K562 (cell line): ENCODE data around the gene IRS1. TPM values are rescaled to one million over a fixed set of nuclear protein-coding genes. Genes with fewer than 3 reads are reported as not detected.

ENCODE experiments used
- ATF7 ChIP-seq: fragments of 450-650 bp; IDR thresholded peaks from 2 replicates; pipeline ENCODE4 v1.7.1; 2014; ENCODE audit warnings: mild to moderate bottlenecking, moderate library complexity
- CBFB ChIP-seq: sonication (generic); formaldehyde crosslinking; IDR thresholded peaks from 2 replicates; pipeline ENCODE4 v1.4.0; 2020; ENCODE audit warnings: mild to moderate bottlenecking, missing genetic modification reagents
- DLX4 ChIP-seq: fragments of 250-450 bp; sonication (Bioruptor Pico); IDR thresholded peaks from 2 replicates; pipeline ENCODE4 v1.6.1; 2021; ENCODE audit warnings: mild to moderate bottlenecking
- FOXJ3 ChIP-seq: sonication (generic); formaldehyde crosslinking; IDR thresholded peaks from 2 replicates; pipeline ENCODE4 v1.4.0; 2020; ENCODE audit warnings: mild to moderate bottlenecking, missing genetic modification reagents
- GTF2F1 ChIP-seq: IDR thresholded peaks from 2 replicates; pipeline ENCODE4 v1.6.1; 2011; ENCODE audit warnings: low read depth, low read length, improper control_type of control experiment
- HCFC1 ChIP-seq: IDR thresholded peaks from 2 replicates; pipeline ENCODE4 v1.6.1; 2012; ENCODE audit warnings: low read depth, low read length, improper control_type of control experiment
- HDGF ChIP-seq: fragments of 450-650 bp; IDR thresholded peaks from 2 replicates; pipeline ENCODE4 v1.6.1; 2016
- NEUROD1 ChIP-seq: fragments of 150-350 bp; IDR thresholded peaks from 2 replicates; pipeline ENCODE4 v1.6.1; 2014; ENCODE audit warnings: borderline replicate concordance, low read length, low read depth; ENCODE audit not compliant: partially characterized antibody
- PHF20 ChIP-seq: fragments of 450-650 bp; IDR thresholded peaks from 2 replicates; pipeline ENCODE4 v1.6.1; 2018; ENCODE audit not compliant: partially characterized antibody
- RAD51 ChIP-seq: fragments of 450-650 bp; IDR thresholded peaks from 2 replicates; pipeline ENCODE4 v1.7.1; 2016; ENCODE audit warnings: low read depth, mild to moderate bottlenecking, borderline replicate concordance
- SP1 ChIP-seq: sonication (generic); formaldehyde crosslinking; IDR thresholded peaks from 2 replicates; pipeline ENCODE4 v1.8.1; 2022; ENCODE audit warnings: mild to moderate bottlenecking, missing genetic modification reagents
- TCF15 ChIP-seq: fragments of 250-450 bp; sonication (Bioruptor Pico); IDR thresholded peaks from 2 replicates; pipeline ENCODE4 v1.8.0; 2022; ENCODE audit warnings: moderate library complexity, mild to moderate bottlenecking, inconsistent platforms
- ZNF121 ChIP-seq: sonication (generic); formaldehyde crosslinking; conservative IDR thresholded peaks from 2 replicates; pipeline ENCODE4 v1.8.0; 2022; ENCODE audit warnings: missing genetic modification reagents
- ZNF174 ChIP-seq: fragments of 250-450 bp; sonication (Bioruptor Pico); IDR thresholded peaks from 2 replicates; pipeline ENCODE4 v1.4.0; 2020; ENCODE audit warnings: mild to moderate bottlenecking
- ZNF445 ChIP-seq: fragments of 250-450 bp; sonication (Bioruptor Pico); IDR thresholded peaks from 2 replicates; pipeline ENCODE4 v1.4.0; 2020; ENCODE audit warnings: low read depth, mild to moderate bottlenecking, moderate library complexity
- ZNF766 ChIP-seq: fragments of 200-800 bp; sonication (Bioruptor generic); conservative IDR thresholded peaks from 2 replicates; pipeline ENCODE4 v1.6.1; 2016; ENCODE audit warnings: missing genetic modification characterization, missing compliant biosample characterization
- ZNF77 ChIP-seq: fragments of 250-450 bp; sonication (Bioruptor Pico); IDR thresholded peaks from 2 replicates; pipeline ENCODE4 v1.5.0; 2020
- ZSCAN29 ChIP-seq: fragments of 450-650 bp; IDR thresholded peaks from 2 replicates; pipeline ENCODE4 v1.6.1; 2017
- polyA plus RNA-seq, 8 experiments: library from polyadenylated mRNA; depleted of rRNA in 4 of 8; stranded (reverse) in 5 of 8; unstranded in 3 of 8; fragments of >200 nt; fragmentation: Nextera tagmentation in 2 of 8; fragmentation: Illumina TruSeq in 1 of 8; extraction: Ambion mirVana in 2 of 8; extraction: Trizol in 1 of 8; gene quantifications; 2 replicates each; pipeline versions ENCODE4 v1.2.1 to v1.2.3, GENCODE V29; 2011 to 2014; ENCODE audit warnings: inconsistent platforms in 1 of 8, missing spikeins in 1 of 8
- total RNA-seq, 7 experiments: library from RNA; depleted of rRNA in 6 of 7; stranded (reverse); fragments of >200 nt in 6 of 7; fragmentation: Illumina TruSeq in 2 of 7; extraction: Trizol in 2 of 7; gene quantifications; 2 replicates each; pipeline versions ENCODE4 v1.2.1 to v1.2.3, GENCODE V29; 2011 to 2021; ENCODE audit warnings: low replicate concordance in 1 of 7
- TF ChIP-seq, protein P1 (sequence below): fragments of 250-450 bp; sonication (Bioruptor Pico); IDR thresholded peaks from 2 replicates; pipeline ENCODE4 v1.4.0; 2020; ENCODE audit warnings: borderline replicate concordance
- TF ChIP-seq, protein P2 (sequence below): fragments of 250-450 bp; sonication (Bioruptor Pico); IDR thresholded peaks from 2 replicates; pipeline ENCODE4 v1.5.0; 2021; ENCODE audit warnings: mild to moderate bottlenecking, borderline replicate concordance
- TF ChIP-seq, protein P3 (sequence below): IDR thresholded peaks from 2 replicates; pipeline ENCODE4 v1.6.1; 2014; ENCODE audit warnings: antibody characterized with exemption
- TF ChIP-seq, protein P4 (sequence below): sonication (generic); formaldehyde crosslinking; IDR thresholded peaks from 2 replicates; pipeline ENCODE4 v1.8.1; 2023; ENCODE audit warnings: mild to moderate bottlenecking, missing genetic modification reagents

Gene IRS1
- total and polyA plus RNA-seq, 9 of the 15 experiments (the other 6 are each of a cell fraction or from before 2014, with no cell fraction given), result under 0.01 to 0.31 (median 0.08) TPM; not detected in 1

DNA sequence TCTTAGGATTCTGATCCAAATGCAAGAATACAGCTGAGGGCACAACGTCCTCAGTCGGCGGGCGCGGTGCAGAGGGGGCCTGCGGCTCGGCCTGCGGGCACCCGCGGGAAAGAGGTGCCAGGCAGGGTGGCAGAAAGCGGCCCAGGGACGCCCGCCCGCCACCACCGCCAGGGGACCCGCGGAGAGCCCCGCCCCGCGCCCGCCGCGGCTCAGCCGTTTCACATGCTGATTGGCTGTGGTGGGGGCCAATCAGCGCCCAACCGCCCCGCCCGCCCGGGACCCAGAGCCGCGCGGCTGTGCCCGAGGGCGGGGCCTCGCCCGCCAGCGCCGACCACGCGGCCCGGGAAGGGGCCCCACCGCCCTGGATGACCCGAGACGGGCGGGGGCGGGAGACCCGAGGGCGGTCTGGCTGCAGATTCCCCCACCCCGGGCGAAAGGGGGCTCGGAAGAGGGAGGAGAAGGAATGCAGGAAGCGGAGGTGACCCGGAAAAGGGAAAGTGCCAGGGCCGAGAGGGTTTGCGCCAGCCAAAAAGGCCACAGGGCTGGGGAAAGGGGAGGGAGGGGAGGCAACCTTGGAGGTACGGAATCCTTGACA lies 8.0 kb downstream of the IRS1 start (continued):
- no peak for TF ChIP-seq RAD51
- no peak for TF ChIP-seq ZNF445 (CRISPR knock-in tag)
- no peak for TF ChIP-seq SP1
- TF ChIP-seq ZNF121, result no peak
- TF ChIP-seq ZNF766 (CRISPR knock-in tag), result no peak
- no peak for TF ChIP-seq HDGF
- TF ChIP-seq, protein P1, sequence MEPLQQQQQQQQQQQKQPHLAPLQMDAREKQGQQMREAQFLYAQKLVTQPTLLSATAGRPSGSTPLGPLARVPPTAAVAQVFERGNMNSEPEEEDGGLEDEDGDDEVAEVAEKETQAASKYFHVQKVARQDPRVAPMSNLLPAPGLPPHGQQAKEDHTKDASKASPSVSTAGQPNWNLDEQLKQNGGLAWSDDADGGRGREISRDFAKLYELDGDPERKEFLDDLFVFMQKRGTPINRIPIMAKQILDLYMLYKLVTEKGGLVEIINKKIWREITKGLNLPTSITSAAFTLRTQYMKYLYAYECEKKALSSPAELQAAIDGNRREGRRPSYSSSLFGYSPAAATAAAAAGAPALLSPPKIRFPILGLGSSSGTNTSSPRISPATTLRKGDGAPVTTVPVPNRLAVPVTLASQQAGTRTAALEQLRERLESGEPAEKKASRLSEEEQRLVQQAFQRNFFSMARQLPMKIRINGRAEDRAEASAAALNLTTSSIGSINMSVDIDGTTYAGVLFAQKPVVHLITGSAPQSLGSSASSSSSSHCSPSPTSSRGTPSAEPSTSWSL, result no peak
- no peak for TF ChIP-seq TCF15 (CRISPR knock-in tag)
- no peak for TF ChIP-seq FOXJ3
- no peak for TF ChIP-seq DLX4
- TF ChIP-seq HCFC1, result no peak
- no peak for TF ChIP-seq ZNF174 (CRISPR knock-in tag)
- peak; percentile 42 for TF ChIP-seq PHF20
- TF ChIP-seq ATF7, result no peak
- TF ChIP-seq, protein P2, sequence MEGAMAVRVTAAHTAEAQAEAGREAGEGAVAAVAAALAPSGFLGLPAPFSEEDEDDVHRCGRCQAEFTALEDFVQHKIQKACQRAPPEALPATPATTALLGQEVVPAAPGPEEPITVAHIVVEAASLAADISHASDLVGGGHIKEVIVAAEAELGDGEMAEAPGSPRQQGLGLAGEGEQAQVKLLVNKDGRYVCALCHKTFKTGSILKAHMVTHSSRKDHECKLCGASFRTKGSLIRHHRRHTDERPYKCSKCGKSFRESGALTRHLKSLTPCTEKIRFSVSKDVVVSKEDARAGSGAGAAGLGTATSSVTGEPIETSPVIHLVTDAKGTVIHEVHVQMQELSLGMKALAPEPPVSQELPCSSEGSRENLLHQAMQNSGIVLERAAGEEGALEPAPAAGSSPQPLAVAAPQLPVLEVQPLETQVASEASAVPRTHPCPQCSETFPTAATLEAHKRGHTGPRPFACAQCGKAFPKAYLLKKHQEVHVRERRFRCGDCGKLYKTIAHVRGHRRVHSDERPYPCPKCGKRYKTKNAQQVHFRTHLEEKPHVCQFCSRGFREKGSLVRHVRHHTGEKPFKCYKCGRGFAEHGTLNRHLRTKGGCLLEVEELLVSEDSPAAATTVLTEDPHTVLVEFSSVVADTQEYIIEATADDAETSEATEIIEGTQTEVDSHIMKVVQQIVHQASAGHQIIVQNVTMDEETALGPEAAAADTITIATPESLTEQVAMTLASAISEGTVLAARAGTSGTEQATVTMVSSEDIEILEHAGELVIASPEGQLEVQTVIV (CRISPR knock-in tag), result no peak
- TF ChIP-seq NEUROD1, result no peak
- no peak for TF ChIP-seq ZSCAN29
- TF ChIP-seq, protein P3, sequence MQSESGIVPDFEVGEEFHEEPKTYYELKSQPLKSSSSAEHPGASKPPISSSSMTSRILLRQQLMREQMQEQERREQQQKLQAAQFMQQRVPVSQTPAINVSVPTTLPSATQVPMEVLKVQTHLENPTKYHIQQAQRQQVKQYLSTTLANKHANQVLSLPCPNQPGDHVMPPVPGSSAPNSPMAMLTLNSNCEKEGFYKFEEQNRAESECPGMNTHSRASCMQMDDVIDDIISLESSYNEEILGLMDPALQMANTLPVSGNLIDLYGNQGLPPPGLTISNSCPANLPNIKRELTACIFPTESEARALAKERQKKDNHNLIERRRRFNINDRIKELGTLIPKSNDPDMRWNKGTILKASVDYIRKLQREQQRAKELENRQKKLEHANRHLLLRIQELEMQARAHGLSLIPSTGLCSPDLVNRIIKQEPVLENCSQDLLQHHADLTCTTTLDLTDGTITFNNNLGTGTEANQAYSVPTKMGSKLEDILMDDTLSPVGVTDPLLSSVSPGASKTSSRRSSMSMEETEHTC, result no peak
- no peak for TF ChIP-seq GTF2F1
- TF ChIP-seq ZNF77 (CRISPR knock-in tag), result no peak
- no peak for TF ChIP-seq CBFB (CRISPR knock-in tag)
- TF ChIP-seq, protein P4, sequence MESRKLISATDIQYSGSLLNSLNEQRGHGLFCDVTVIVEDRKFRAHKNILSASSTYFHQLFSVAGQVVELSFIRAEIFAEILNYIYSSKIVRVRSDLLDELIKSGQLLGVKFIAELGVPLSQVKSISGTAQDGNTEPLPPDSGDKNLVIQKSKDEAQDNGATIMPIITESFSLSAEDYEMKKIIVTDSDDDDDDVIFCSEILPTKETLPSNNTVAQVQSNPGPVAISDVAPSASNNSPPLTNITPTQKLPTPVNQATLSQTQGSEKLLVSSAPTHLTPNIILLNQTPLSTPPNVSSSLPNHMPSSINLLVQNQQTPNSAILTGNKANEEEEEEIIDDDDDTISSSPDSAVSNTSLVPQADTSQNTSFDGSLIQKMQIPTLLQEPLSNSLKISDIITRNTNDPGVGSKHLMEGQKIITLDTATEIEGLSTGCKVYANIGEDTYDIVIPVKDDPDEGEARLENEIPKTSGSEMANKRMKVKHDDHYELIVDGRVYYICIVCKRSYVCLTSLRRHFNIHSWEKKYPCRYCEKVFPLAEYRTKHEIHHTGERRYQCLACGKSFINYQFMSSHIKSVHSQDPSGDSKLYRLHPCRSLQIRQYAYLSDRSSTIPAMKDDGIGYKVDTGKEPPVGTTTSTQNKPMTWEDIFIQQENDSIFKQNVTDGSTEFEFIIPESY (CRISPR knock-in tag), result peak; percentile 52; the same call in 1 of the 2 replicates
